ENCODE measurements around the gene GORASP1. TPM values are rescaled to one million over a fixed set of nuclear protein-coding genes. Genes with fewer than 3 reads are reported as not detected.
A peak's percentile ranks its signal among the peaks of the same experiment; 100 is the strongest.

The GORASP1 gene
- polyA plus RNA-seq, 1 donor: 66.7 TPM

DNA sequence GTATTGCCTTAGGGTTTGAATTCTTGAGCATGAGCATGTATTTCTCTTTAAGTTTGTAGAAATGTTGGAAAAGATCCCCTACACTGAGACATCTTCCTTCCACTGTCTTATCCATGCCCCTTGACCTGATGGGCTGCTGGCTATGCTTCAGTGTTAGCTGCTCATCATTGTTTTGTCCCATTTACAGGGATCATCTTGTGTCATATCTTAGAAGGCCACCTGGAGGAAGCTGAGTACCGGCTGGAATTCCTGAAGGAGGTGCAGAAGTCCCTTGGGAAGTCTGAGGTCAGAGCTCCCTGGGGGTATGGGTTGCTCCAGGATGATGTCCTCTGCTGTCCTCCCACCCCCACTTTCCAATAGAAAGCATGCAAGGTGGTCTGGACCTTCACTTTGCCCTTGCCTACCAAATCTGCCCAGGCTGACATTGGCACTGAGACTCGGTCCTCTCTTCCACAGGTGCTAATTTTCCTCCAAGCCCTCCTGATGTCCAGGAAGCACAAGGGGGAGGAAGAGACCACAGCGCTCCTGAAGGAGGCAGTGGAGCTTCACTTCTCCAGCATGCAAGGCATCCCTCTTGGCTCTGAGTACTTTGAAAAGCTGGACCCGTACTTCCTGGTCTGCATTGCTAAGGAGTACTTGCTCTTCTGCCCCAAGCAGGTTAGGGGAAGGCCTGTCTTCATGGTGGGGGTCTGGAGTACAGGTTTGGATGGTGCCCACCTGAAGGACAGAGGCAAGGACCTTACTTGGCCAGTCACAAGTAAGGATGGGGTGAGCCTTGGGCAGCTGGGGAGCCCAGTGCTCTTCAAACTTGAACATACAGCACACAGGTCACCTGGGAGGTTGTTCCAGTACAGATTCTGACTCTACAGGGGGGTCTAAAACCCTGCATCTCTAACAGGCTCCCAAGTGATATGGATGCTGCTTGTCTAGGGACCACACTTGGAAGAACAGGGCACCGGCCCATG, 17.7 kb upstream of the GORASP1 start:
- WGBS (ENCODE audit: insufficient coverage, low lambda C conversion rate): no CpG with 5 or more reads among the region's 5 CpGs
- H3K9me3 ChIP-seq (ENCODE audit: control insufficient read depth, low read depth, low read length): no peaks in the 10 kb centered on the region
- peak in 1 of 2 donors; percentile 46 for DNase-seq
- peak overlapping the region; percentile 41 for H3K27ac ChIP-seq (ENCODE audit: low read length)
- H3K27me3 ChIP-seq (ENCODE audit: control insufficient read depth, insufficient read depth, low read length): no peaks in the 10 kb centered on the region
- H3K4me3 ChIP-seq (ENCODE audit: low read length): no peak overlapping the region
- H3K4me1 ChIP-seq (ENCODE audit: control insufficient read depth, insufficient read depth, low read length): peaks cover 15% of the 10 kb centered on the region
- no peaks in the 10 kb centered on the region for H3K36me3 ChIP-seq (ENCODE audit: control insufficient read depth, insufficient read depth, low read length)

DNA sequence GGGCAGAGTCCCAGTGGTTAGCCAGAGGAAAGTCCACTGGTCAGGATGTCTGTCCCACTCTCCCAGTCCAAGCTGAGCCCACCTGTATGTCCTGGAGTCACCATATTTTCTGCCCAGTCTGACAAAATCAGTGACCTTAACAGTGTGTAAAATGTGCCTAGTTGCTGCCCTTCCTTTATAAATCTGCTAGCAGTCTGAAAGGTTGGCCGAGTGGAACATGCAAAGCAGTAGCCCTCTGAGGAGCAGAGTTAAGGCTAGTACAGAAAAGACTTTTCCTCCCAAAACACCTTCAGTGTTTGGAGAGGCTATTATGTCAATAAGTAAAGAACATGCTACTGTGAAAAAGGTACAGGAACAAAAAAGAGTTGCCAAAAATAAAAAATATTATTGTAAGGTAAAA, 15.4 kb upstream of the GORASP1 start:
- Histone ChIP-seq H3K4me1 (ENCODE audit: control insufficient read depth, insufficient read depth, low read length) (peaks cover 15% of the 10 kb centered on the region), H3K4me3 (ENCODE audit: low read length) (no peak overlapping the region), H3K27me3 (ENCODE audit: control insufficient read depth, insufficient read depth, low read length) (no peaks in the 10 kb centered on the region), H3K27ac (ENCODE audit: low read length) (no peak overlapping the region), H3K36me3 (ENCODE audit: control insufficient read depth, insufficient read depth, low read length) (peaks cover 5% of the 10 kb centered on the region), H3K9me3 (ENCODE audit: control insufficient read depth, low read depth, low read length) (no peaks in the 10 kb centered on the region)
- no CpG with 5 or more reads among the region's 1 CpG for WGBS (ENCODE audit: insufficient coverage, low lambda C conversion rate)
- no peak for DNase-seq

DNA sequence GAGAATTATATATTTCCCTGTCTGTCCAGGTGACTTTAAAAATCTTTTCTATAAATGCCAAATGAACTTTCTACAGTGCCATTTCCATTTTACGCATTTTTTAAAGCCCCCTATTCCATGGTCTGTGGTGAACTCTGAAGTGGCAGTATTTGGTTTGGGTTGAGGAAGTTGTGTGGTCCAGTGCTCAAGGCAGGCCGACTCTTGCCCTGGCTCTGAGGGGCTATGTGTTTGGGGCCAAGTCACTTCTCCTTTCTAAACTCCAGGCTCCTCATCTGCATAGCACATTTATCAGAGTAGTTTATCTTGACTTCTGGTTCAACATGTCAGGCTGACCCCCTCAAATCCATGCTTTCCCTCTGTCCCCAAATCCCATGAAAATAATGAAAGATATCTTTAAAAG, 14.2 kb upstream of the GORASP1 start:
- no CpG with 5 or more reads among the region's 2 CpGs for WGBS (ENCODE audit: insufficient coverage, low lambda C conversion rate)
- no peak overlapping the region for H3K4me3 ChIP-seq (ENCODE audit: low read length)
- no peaks in the 10 kb centered on the region for H3K27me3 ChIP-seq (ENCODE audit: control insufficient read depth, insufficient read depth, low read length)
- no peak for DNase-seq
- no peaks in the 10 kb centered on the region for H3K9me3 ChIP-seq (ENCODE audit: control insufficient read depth, low read depth, low read length)
- no peak overlapping the region for H3K27ac ChIP-seq (ENCODE audit: low read length)
- H3K4me1 ChIP-seq (ENCODE audit: control insufficient read depth, insufficient read depth, low read length): peaks cover 15% of the 10 kb centered on the region
- peaks cover 5% of the 10 kb centered on the region for H3K36me3 ChIP-seq (ENCODE audit: control insufficient read depth, insufficient read depth, low read length)

DNA sequence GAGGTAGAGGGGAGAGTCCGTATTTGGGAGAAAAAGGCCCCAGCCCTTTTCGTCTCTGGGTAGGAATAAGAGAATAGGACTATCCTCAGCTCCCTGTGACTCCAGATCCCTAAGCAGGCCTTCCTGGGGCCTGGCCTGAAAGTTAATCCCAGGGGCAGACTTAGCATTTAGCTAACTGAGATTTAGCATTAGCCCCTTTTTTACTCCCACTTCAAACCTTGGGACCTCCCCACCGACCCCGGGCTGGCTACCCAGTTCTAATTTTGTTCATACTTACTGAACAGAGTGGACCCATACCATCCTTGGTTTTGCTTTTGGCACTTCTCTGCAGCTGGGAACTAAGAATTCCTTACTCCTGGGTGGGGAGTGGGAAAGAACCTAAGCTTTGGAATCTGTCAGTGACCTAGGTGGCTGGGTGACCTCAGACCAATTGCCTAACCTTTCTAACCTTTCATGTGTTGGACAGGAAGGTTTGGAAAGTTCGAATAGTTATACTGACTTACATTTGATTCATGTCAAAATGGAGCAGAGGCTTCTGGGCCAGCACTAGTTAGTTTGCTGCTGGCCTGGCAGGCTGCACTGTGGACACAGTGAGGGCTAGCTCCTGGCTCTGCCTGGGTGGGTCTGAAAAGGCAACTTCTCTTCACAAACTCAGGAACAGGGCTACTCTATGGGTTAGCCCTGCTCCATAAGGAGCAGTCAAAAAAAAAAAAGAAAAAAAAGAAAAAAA, 11.7 kb upstream of the GORASP1 start:
- Histone ChIP-seq H3K27me3 (ENCODE audit: control insufficient read depth, insufficient read depth, low read length) (no peaks in the 10 kb centered on the region), H3K9me3 (ENCODE audit: control insufficient read depth, low read depth, low read length) (no peaks in the 10 kb centered on the region), H3K4me1 (ENCODE audit: control insufficient read depth, insufficient read depth, low read length) (no peaks in the 10 kb centered on the region), H3K36me3 (ENCODE audit: control insufficient read depth, insufficient read depth, low read length) (peaks cover 5% of the 10 kb centered on the region), H3K27ac (ENCODE audit: low read length) (no peak overlapping the region), H3K4me3 (ENCODE audit: low read length) (no peak overlapping the region)
- 70% methylated on average over 2 of the region's 5 CpGs for WGBS (ENCODE audit: insufficient coverage, low lambda C conversion rate)
- DNase-seq: no peak

DNA sequence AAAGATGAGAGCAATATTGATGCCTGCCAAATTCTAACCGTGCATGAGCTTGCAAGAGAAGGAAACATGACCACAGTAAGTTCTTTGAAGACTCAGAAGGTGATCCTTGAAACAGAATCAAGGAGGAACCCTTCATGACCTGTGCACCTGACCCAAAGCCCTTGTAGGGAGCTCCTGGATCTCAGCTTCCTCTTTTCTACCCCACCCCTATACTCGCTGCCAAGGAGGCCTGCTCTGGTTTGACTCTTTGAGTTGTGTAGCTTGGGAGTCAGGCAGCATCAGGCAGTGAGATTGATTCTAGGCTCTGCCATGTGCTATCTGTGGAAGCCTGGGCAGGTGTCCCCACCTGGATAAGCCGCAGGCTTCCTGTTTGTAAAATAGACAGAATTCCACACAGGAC, 10.7 kb upstream of the GORASP1 start:
- Histone ChIP-seq H3K27ac (ENCODE audit: low read length) (no peak overlapping the region), H3K27me3 (ENCODE audit: control insufficient read depth, insufficient read depth, low read length) (no peaks in the 10 kb centered on the region), H3K4me3 (ENCODE audit: low read length) (no peak overlapping the region), H3K9me3 (ENCODE audit: control insufficient read depth, low read depth, low read length) (no peaks in the 10 kb centered on the region), H3K36me3 (ENCODE audit: control insufficient read depth, insufficient read depth, low read length) (peaks cover 5% of the 10 kb centered on the region), H3K4me1 (ENCODE audit: control insufficient read depth, insufficient read depth, low read length) (no peaks in the 10 kb centered on the region)
- 100% methylated on average over 1 of the region's 3 CpGs for WGBS (ENCODE audit: insufficient coverage, low lambda C conversion rate)
- no peak for DNase-seq

DNA sequence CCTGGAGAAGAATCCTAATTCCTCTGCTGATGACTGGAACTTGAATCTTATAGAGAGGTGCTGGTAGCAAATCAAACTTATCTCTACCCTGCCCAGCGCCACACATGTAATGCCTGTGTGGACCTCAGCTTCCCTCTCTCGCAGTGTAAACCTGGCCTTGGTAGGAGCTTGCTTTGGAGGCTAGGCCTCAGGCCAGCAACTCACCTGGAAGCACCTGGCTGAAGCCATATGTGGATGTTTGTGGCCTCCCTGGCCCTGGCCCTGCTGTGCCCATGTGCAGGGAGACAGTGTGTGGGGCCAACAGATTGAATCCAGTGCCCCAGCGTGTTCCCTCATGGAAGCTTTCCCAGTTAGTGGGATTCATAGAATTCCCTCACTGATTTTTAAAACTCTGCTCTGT, 8.4 kb upstream of the GORASP1 start:
- Histone ChIP-seq H3K4me3 (ENCODE audit: low read length) (no peak overlapping the region), H3K36me3 (ENCODE audit: control insufficient read depth, insufficient read depth, low read length) (peaks cover 7% of the 10 kb centered on the region), H3K9me3 (ENCODE audit: control insufficient read depth, low read depth, low read length) (no peaks in the 10 kb centered on the region), H3K27ac (ENCODE audit: low read length) (no peak overlapping the region), H3K4me1 (ENCODE audit: control insufficient read depth, insufficient read depth, low read length) (no peaks in the 10 kb centered on the region), H3K27me3 (ENCODE audit: control insufficient read depth, insufficient read depth, low read length) (no peaks in the 10 kb centered on the region)
- DNase-seq: no peak
- WGBS (ENCODE audit: insufficient coverage, low lambda C conversion rate): no CpG with 5 or more reads among the region's 3 CpGs

DNA sequence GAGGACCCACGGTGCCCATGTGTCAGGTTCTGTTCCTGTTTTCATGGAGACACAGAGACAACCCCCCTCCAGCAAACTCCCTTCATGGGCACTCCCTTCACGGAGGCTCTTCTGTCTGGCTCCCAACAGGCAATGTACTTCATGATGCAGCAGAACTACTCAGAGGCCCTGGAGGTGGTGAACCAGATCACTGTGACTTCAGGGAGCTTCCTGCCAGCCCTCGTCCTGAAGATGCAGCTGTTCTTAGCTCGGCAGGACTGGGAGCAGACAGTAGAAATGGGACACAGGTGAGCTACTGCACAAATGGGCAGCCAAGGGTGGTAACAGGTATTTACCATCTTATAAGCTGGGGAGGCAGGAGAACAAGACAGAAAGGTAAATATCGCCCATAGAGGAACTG, 7.0 kb upstream of the GORASP1 start:
- H3K9me3 ChIP-seq (ENCODE audit: control insufficient read depth, low read depth, low read length): no peaks in the 10 kb centered on the region
- DNase-seq: no peak
- no peaks in the 10 kb centered on the region for H3K4me1 ChIP-seq (ENCODE audit: control insufficient read depth, insufficient read depth, low read length)
- H3K36me3 ChIP-seq (ENCODE audit: control insufficient read depth, insufficient read depth, low read length): peaks cover 11% of the 10 kb centered on the region
- no CpG with 5 or more reads among the region's 5 CpGs for WGBS (ENCODE audit: insufficient coverage, low lambda C conversion rate)
- H3K4me3 ChIP-seq (ENCODE audit: low read length): no peak overlapping the region
- H3K27me3 ChIP-seq (ENCODE audit: control insufficient read depth, insufficient read depth, low read length): no peaks in the 10 kb centered on the region
- H3K27ac ChIP-seq (ENCODE audit: low read length): no peak overlapping the region

DNA sequence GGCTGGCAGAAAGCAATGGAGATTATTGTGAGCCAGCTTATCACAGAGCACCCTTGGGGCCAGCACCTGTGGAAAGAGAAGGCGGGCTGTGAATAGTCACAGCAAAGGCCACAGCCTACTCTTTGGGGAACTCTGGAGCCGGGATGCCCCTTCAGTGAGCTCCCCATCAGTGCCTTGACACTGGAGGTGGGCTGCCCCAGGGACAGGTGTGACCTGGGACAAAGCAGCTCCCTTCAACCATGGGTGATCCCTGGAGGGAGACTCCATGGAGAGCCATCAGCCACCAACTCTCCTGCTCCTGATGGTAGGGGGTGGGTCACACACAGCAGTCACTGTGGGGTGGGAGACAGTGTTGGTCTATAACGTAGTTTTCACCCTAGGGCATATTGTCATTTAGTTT, 5.9 kb upstream of the GORASP1 start:
- WGBS (ENCODE audit: insufficient coverage, low lambda C conversion rate): no CpG with 5 or more reads among the region's 3 CpGs
- H3K36me3 ChIP-seq (ENCODE audit: control insufficient read depth, insufficient read depth, low read length): peaks cover 9% of the 10 kb centered on the region
- DNase-seq: no peak
- H3K4me3 ChIP-seq (ENCODE audit: low read length): no peak overlapping the region
- no peaks in the 10 kb centered on the region for H3K4me1 ChIP-seq (ENCODE audit: control insufficient read depth, insufficient read depth, low read length)
- H3K9me3 ChIP-seq (ENCODE audit: control insufficient read depth, low read depth, low read length): no peaks in the 10 kb centered on the region
- no peaks in the 10 kb centered on the region for H3K27me3 ChIP-seq (ENCODE audit: control insufficient read depth, insufficient read depth, low read length)
- H3K27ac ChIP-seq (ENCODE audit: low read length): no peak overlapping the region

DNA sequence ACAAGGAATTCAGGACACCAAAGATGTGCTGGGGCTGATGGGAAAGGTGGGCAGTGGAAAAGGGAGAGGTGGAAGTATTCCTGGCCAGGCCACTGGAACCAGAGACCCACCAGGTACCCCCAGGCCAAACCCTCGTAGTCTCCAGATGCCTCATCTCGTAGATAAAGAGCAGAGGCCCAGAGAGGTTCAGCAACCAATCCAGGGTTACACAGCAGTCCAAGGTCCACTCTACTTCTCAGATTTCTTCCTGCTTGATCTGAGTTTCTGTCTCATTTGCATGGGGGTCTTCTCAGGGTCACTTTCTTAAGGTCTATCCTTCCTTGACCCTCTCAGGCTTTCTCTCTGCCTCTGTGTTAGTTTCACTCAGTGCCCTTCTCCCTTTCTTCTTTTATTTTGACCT, 5.1 kb upstream of the GORASP1 start:
- Histone ChIP-seq H3K27ac (ENCODE audit: low read length) (no peak overlapping the region), H3K9me3 (ENCODE audit: control insufficient read depth, low read depth, low read length) (no peaks in the 10 kb centered on the region), H3K27me3 (ENCODE audit: control insufficient read depth, insufficient read depth, low read length) (no peaks in the 10 kb centered on the region), H3K4me3 (ENCODE audit: low read length) (no peak overlapping the region), H3K4me1 (ENCODE audit: control insufficient read depth, insufficient read depth, low read length) (peaks cover 6% of the 10 kb centered on the region), H3K36me3 (ENCODE audit: control insufficient read depth, insufficient read depth, low read length) (peaks cover 7% of the 10 kb centered on the region)
- no CpG with 5 or more reads among the region's 2 CpGs for WGBS (ENCODE audit: insufficient coverage, low lambda C conversion rate)
- DNase-seq: no peak

DNA sequence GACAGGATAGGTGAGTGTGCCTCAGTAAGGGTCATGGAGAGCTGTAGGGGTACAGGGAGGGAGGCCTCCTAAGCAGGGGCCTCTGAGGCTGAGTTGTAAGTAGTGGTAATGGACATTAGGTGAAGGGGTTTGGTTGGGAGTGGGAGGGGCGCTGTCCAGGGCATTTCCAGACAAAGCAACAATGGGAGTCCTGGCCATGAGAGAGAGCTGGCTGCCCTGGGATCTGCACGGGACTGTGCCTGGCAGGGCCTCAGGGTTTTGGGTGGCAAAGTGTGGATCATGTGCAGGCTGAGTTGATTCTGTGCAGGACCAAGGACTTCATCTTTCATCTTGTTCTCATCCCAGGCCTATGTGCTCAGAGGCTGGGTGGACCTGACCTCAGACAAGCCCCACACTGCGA, 4.7 kb upstream of the GORASP1 start:
- no peak for DNase-seq
- Histone ChIP-seq H3K9me3 (ENCODE audit: control insufficient read depth, low read depth, low read length) (no peaks in the 10 kb centered on the region), H3K27me3 (ENCODE audit: control insufficient read depth, insufficient read depth, low read length) (no peaks in the 10 kb centered on the region), H3K4me1 (ENCODE audit: control insufficient read depth, insufficient read depth, low read length) (peaks cover 6% of the 10 kb centered on the region), H3K4me3 (ENCODE audit: low read length) (no peak overlapping the region), H3K27ac (ENCODE audit: low read length) (no peak overlapping the region), H3K36me3 (ENCODE audit: control insufficient read depth, insufficient read depth, low read length) (peaks cover 7% of the 10 kb centered on the region)
- WGBS (ENCODE audit: insufficient coverage, low lambda C conversion rate): no CpG with 5 or more reads among the region's 3 CpGs
